CD1c-positive myeloid dendritic cell (primary cell): ENCODE data around the gene TRAF3.
"Not testable (repeated sequence)": the region's sequence is repeated elsewhere in the genome, so short reads cannot be mapped to it uniquely, and the experiment has no call there.

ENCODE experiments used
- DNase-seq: peaks from one replicate; pipeline ENCODE4 v3.0.0-alpha.2; 2016; ENCODE audit errors: extremely low spot score

Gene TRAF3

DNA sequence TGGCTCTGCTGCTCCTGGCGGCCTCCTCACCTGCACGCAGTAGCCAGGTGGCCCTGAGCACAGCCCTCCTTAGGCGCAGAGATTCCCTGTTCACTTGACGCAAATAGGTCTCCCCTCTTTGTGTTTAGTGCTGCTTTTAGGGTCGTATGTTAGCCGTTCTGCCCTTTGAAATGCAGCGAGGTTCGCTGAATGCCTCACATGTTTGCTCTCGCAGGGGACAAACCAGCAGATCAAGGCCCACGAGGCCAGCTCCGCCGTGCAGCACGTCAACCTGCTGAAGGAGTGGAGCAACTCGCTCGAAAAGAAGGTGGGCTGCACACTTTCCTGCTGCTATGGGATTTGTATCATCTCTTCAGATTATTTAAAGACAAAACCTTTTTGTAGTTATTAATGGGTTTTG, 113.9 kb downstream of the TRAF3 start:
- DNase-seq: no peak

DNA sequence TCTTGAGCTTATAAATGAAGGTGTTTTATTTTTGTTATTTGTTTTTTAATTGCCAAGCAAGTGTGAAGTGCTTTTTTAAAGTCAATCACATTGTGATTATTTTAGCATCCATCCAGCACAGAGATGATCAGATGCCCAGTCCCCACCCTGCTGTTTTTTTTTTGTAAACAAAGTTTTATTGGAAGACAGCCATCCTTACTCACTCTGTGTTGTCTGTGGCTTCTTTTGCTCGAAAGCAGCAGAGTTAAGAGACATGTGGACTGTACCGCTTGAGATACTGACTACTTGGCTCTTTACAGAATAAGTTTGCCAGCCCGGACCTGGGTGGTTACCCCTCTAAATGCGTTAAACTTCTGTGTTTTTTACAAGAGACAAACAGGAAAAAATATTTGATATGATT, 114.3 kb downstream of the TRAF3 start:
- DNase-seq: no peak

DNA sequence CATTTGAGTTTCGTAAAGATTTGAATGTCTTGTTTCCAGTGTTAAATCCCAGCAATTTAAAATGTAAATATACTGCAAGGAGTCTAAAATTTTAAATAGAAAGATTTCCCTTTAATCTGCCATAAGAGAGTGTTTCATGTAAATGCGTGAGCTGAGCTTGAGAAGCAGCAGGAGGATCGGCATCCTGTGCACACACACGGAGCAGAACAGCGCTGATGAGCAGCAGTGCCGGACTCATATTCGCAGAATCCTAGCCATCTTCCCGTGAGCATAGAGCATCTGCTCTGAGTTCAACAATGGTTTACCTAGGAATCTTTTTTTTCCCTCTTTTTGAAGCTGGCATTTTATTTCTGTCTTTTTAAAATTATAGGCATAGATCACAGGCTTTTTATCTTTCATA, 115.4 kb downstream of the TRAF3 start:
- no peak for DNase-seq

DNA sequence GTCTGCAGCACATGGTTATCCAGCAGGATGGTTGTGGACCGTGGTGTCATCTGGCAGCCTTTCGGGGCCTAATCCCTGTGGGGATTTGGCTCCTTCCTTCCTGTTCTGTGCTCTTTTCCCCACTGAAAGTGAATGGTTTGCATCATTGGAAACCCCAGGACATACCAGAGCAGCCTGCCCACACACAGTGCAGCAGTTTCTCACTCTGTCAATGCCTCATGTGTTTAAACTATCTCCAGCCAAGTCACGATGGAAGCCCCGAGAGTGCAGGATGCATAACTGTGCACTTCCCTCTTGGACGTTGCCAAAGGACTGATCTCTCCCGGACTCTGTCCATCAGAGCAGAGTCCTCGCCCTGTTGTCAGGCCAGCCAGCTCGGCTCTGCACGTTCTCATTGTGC, 116.2 kb downstream of the TRAF3 start:
- no peak for DNase-seq

DNA sequence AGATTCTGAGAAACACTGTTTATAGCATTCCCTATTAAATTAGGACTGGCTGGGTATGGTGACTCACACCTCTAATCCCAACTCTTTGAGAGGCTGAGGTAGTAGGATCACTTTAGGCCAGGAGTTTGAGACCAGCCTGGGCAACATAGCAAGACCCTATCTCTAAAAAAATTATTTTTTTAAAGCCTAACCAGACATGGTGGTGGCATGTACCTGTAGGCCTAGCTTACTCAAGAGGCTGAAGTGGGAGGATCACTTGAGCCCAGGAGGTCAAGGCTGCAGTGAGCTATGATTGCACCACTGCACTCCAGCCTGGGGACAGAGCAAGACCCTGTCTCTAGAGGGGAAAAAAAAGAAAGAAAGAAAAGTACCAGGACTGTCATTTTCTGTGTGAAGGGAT, 119.5 kb downstream of the TRAF3 start:
- not testable (repeated sequence) for DNase-seq

DNA sequence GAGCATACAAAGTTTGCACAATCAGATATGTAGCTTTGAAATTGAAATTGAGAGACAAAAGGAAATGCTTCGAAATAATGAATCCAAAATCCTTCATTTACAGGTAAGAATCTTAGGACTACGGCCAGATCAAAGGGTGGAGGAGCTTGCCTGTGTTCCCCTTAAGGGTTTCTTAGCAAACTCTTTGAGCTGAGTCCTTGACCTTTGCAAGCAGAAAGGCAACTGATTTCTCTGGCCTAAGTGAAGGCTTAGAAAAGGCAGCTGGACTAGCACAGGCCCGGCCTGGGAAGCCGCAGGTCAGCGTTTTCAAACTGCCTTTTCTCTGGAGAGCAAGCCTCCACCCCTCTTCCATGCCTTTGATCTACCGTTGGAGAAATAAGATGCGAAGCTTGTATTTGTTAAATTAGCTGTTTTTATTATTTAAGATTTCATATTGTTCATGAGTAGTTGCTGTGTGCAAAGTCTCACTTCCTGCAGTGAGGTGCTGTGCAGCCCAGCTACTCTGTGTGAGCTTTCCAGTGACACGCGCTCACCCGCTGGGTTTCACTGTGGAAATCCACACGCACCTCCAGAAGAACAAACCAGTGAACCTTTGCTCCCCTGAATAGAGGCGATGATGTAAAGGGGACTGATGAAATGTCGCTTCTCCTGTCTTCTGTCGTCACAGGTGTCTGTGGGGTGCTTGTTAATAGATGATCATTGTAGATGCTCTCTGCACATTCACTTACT, 120.2 kb downstream of the TRAF3 start:
- no peak for DNase-seq

DNA sequence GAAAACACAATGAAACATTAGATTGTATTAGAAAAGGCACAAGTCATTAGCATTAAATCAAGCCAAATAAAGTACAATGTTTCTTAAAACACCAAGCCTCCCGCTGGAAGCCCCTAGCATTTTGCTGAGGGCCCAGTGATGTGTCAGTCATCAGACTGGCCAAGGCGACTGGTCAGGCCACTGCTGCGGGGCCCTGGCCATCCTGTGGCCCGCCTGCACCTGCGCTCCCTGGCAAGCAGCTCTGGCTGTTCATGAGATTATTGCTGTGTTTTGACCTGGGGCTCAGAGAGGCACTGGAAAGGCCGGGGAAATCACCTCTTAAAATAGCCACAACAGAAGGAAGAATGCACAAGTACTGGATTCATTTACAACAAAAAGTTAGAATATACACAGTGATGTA, 121.0 kb downstream of the TRAF3 start:
- DNase-seq: no peak

DNA sequence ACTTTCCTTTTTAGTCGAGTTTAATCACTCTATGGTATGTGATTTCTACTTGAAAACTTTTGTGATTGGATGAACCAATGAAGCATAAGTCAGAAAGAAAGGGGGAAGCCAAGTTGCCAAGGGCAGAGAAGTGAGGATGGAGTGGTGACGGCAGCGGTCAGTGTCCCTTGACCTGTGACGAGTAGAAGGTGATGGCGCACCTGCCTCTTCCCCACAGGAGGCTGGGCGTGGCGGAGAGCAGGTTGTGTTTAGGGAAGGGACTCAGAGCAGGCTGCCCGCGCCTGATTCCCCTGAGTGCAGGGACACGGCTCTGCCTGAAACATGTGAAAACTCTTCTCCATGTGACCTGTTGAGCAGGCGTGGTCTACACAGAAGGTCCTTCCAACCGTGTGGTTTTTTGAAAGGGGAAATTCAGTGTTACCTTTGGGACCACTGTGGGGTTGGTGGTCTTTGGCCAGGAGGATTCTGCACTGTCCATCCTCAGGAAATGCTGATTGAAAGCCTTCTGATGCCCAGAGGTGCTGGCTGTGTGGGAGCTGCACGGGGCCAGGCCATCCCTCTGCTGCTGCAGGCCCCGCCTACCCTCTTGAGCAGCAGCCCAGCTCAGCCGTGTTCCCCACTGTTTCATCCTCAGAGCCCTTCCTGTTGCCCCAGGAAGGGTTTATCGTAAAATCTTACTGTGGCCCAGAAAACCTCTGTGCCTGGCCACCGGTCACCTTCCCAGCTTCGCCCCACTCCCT, 121.7 kb downstream of the TRAF3 start:
- DNase-seq: no peak

DNA sequence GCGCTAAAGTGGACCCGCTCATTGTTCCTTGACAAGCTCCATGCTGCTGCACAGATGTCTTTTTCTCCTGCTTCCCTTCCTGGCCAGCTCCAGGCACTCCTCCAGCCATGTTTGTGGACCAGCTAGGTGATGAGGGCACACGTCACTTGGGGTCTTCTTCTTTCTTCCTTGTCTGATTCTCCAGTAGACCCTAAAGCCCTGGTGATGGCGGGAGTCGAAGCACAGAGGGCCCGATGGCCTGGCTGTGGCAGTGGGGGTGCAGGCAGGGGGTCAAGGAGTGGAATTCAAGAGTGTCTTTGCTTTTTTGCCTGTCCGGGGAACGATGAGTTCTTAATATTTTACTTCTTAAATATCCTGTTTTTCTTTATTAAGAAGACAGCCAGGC, 122.3 kb downstream of the TRAF3 start:
- DNase-seq: no peak

DNA sequence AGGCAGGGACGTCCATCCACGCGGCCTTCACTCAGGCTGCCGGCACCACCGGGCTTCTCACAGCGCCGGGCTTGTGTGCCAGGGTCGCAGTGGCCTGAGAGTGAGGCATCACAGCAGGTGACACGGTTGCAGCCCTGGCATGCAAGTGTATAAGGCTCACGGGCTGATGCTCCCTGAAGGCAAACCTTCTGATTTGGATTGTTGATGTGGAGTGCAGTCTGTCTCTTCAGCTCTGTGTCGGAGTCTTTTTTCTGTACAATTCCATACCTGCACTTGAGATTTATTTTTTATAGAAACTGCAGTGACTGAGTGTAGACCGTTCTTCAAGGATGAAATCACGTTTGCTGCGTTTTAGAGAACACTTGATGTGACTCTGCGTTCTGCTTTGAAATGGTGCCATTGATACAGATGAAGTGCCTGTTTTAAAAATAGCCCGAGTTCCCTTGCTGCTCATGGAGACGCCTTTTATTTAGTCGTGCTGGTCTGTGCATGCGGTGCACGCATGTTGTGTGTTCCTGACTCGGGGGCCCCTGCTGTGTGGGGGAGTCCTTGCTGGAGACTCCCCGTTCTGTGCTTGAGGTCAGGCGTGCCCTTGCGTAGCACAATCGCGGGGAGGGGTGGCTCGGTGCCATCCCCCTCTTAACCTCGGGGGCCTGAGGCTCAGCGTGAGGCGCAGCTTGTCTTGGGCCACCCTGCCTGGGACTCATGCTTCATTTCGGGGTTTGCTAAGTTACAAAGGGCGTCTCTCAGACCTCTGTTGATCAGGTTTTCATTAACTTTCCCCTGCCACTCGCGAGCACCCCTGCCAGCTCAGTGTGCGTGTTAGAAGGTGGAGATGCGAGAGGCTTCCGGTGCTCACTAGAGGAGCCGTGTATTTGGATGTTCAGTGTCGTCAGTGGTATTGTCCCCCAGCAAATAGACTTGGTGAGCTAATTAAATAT, 123.7 kb downstream of the TRAF3 start:
- DNase-seq: no peak

DNA sequence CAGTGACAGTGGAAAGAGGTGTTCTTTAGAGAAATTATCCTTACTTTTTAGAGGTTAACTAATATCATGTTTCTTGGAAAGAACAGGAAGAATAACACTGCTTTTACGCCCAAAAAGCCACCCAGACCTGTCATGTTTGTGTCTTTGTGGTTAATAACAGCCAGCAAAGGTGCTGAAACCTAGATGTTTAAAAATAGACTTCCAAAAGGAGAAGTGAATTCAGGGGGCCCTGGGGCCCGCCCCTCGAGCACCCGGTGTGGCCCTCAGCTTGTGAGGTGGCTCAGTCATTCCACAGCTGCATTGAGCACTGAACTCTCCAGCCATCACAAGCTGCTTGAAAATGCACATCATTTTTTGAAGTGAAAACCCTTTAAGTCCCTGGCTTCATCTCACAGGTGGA, 124.4 kb downstream of the TRAF3 start:
- no peak for DNase-seq

DNA sequence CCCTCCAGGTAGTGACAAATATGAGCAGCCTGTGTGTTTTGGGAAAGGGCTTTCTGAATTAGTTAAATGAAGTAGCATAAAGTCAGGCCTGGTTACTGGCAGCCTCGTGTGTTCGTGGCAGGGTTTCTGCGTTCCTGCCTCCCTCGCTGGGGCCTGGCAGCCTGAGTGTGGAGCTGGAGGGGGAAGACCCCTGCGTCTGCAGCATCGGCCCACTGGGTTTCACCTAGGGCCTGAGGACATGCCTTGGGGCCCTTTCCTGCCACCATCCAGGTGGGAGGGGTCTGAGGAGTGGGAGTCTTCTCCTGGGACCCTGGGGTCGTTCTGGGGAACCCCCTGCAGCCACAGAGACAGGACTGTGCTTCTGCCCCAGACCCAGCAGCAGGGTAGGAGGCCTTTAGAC, 124.8 kb downstream of the TRAF3 start:
- no peak for DNase-seq

DNA sequence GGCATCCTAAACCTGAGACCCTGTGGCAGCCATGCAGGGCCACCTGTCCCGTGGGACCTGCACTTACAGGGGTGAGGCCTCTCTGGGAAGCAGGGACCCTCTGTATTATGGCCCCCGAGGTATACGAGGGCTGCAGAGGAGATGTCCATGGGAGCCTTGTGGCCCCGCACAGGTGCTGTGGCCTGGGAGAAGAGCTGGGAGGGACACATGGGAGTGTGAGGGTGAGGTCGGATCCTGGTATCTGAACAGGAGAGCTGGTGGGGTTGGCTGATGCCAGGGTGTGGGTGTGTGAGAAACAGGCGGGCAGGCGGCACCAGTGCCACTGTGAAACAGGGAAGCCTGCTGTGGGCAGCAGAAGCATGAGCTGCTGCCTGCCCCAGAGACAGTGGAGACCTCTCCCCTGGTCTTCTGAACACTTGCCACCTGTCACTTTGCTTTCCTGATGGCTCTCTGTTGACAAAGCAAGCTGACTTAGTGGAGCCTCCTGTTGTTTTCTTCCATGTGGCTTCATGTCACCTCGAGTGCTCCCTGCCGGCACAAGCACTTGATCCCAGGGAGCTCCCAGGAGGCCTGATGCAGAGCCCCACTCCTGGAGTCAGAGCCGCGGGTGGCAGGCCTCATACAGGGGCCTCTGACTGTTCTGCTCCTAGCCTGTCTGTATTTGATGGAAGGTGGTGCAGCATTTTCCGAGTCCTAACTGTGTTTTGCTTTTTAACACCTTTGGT, 125.4 kb downstream of the TRAF3 start:
- no peak for DNase-seq

DNA sequence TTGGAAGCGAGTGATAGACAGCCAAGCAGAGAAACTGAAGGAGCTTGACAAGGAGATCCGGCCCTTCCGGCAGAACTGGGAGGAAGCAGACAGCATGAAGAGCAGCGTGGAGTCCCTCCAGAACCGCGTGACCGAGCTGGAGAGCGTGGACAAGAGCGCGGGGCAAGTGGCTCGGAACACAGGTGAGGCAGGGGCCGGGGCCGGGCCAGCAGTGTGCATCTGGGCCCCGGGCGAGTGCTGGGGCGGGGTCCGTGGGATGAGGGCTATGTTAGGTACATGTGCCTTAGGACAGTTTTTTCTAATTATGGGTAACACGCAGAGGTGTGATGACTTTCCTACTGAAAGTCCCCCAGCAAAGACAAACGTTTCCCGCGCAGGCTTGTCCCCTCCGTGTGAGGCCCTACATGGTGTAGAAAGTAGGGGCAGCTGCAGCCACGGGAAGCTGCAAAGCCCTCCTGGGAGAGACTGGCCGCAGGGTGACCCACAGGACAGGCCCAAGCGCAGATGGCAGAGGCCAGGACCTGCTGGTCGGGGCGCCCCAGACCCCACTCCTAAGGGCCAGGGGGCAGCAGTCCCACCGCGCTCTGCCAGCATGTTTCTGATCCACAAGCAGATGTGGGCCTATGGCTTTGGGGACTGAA, 126.1 kb downstream of the TRAF3 start:
- no peak for DNase-seq

DNA sequence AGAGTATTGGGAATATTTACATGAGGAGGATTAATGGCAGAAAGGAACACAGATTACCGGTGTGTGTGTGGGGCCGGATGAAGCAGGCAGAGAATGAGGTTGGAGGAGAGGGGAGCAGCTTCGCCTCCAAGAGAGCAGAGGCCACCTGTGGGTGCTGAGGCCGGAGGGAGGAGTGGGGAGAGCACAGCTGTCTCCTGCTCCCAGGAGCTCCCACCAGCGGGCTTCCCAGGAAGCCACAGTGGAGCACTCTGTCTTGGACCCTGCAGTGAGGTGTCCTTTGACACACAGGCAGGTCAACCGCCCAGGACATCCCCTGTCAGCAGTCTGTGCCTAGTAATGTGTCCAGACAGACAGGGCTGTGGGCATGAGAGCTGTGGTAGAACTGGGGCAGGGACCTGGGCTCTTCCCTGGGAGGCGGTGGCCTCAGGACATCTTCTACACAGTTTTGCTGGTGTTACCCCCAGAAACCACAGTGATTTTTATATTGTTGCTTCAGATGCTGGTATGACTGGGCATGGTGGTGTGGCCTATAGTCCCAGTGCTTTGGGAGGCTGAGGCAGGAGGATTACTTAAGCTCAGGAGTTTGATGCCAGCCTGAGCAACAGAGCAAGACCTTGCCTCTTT, 126.8 kb downstream of the TRAF3 start:
- DNase-seq: no peak

DNA sequence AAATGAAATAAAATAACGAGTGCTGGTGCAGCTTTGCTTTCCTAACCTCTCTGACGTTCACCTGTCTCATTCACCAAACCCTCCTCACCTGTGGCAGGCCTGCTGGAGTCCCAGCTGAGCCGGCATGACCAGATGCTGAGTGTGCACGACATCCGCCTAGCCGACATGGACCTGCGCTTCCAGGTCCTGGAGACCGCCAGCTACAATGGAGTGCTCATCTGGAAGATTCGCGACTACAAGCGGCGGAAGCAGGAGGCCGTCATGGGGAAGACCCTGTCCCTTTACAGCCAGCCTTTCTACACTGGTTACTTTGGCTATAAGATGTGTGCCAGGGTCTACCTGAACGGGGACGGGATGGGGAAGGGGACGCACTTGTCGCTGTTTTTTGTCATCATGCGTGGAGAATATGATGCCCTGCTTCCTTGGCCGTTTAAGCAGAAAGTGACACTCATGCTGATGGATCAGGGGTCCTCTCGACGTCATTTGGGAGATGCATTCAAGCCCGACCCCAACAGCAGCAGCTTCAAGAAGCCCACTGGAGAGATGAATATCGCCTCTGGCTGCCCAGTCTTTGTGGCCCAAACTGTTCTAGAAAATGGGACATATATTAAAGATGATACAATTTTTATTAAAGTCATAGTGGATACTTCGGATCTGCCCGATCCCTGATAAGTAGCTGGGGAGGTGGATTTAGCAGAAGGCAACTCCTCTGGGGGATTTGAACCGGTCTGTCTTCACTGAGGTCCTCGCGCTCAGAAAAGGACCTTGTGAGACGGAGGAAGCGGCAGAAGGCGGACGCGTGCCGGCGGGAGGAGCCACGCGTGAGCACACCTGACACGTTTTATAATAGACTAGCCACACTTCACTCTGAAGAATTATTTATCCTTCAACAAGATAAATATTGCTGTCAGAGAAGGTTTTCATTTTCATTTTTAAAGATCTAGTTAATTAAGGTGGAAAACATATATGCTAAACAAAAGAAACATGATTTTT, 128.2 kb downstream of the TRAF3 start:
- no peak for DNase-seq

DNA sequence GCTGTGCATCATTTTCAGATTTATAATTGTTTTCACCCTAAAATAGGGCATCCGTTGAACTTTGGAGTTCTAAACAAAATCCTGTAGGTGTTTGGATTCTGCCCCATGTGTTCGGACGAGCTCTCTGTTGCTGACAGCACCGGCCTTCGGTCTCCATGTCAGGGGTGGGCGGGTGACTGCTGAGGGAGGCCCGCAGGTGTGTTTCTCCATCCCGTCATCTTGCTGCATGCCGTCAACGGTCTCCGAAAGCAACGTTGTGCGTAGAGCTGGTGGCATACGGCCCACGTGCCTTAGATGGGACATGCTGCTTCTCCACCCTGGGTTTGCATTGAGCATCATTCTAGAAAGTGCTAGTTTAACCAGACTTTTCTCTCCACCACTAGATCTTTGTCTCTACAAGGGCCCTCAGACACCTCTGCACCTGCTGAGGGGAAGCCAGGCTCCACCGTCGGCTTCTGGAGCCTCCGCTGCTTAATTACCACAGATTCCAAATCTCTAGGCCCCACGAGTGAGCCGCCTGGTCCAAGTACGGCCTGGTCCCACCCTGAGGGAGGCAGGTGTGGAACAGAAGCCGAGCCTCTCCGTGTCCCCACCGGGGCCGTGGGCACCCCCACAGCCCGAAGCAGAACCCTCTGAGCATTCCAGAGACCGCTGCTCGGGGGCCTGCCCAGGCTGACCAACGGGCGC, 129.5 kb downstream of the TRAF3 start:
- DNase-seq: no peak

DNA sequence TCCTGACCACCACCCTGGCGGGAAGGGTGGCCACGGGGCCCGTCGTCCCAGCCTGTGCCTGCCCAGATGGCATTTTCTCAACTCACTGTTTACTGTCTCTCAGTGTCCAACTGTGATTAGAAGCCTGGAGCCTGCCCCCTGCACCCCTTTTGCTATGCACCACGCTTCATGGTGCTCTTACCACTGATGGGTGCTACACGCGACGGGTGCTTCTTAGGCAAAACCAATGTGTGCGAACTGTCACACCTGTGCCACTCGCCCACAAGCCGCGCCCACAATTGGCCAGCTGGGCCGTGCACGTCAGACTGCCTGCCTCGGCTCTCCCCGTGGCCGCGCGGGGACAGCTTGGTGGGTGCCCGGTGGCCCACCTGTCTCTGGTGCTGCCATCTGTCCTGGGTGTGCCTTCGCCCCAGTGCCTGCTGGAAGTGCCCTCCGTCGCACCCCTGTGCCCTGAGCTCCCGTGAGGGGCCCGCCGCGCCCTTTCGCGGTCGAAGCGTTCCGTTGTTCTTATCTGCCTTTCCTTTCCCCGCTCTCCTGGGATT, 130.1 kb downstream of the TRAF3 start:
- no peak for DNase-seq
